Measurements from ENCODE around the gene TYMS. TPM values are rescaled to one million over a fixed set of nuclear protein-coding genes. Genes with fewer than 3 reads are reported as not detected.

TYMS gene
- total RNA-seq, 4 donors from 2014 or later: 0.50 to 6.4 (median 0.65) TPM; not detected in 1

GRCh38 chr18:666177-666576 lies 8.7 kb downstream of the TYMS start:
- TF ChIP-seq CTCF (IDR thresholded peaks at IDR 0.05): no peak
- DNase-seq (ENCODE audit: low spot score): no peak
- ATAC-seq (ENCODE audit: low FRiP score): no peak

- ATAC-seq (ENCODE audit: low FRiP score): no peak
- DNase-seq (ENCODE audit: low spot score): no peak
- no peak for TF ChIP-seq CTCF (IDR thresholded peaks at IDR 0.05)
These were observed 9.2 kb downstream of the TYMS start for GRCh38 chr18:666628-667027.

GRCh38 chr18:668260-668659 lies 10.8 kb downstream of the TYMS start:
- DNase-seq (ENCODE audit: low spot score): no peak
- TF ChIP-seq CTCF (IDR thresholded peaks at IDR 0.05): no peak
- ATAC-seq (ENCODE audit: low FRiP score): no peak

- DNase-seq (ENCODE audit: low spot score) (no peak), ATAC-seq (ENCODE audit: low FRiP score) (no peak)
- TF ChIP-seq CTCF (IDR thresholded peaks at IDR 0.05): no peak
These were observed 11.6 kb downstream of the TYMS start for GRCh38 chr18:669077-669476.

GRCh38 chr18:670522-670921 lies 13.1 kb downstream of the TYMS start:
- ATAC-seq (ENCODE audit: low FRiP score) (no peak), DNase-seq (ENCODE audit: low spot score) (no peak)
- TF ChIP-seq CTCF (IDR thresholded peaks at IDR 0.05): no peak

- no peak for TF ChIP-seq CTCF (IDR thresholded peaks at IDR 0.05)
- DNase-seq (ENCODE audit: low spot score): no peak
- ATAC-seq (ENCODE audit: low FRiP score): no peak
These were observed 14.0 kb downstream of the TYMS start for GRCh38 chr18:671405-671804.

- no peak for TF ChIP-seq CTCF (IDR thresholded peaks at IDR 0.05)
- no peak for DNase-seq (ENCODE audit: low spot score)
- ATAC-seq (ENCODE audit: low FRiP score): no peak
These were observed 15.9 kb downstream of the TYMS start for GRCh38 chr18:673317-673716.

Data from omental fat pad (tissue), 4 donors.